K562 (cell line): Measurements from ENCODE around the gene ATP5PO. TPM values are rescaled to one million over a fixed set of nuclear protein-coding genes. Genes with fewer than 3 reads are reported as not detected.

Source experiments
- MAFG ChIP-seq: fragments of 450-650 bp; conservative IDR thresholded peaks from 2 replicates; pipeline ENCODE4 v1.6.1; 2016; ENCODE audit warnings: missing genetic modification characterization, missing compliant biosample characterization
- ZNF274 ChIP-seq: IDR thresholded peaks from 2 replicates; pipeline ENCODE4 v1.6.1; 2011; ENCODE audit warnings: low read depth, mild to moderate bottlenecking, low read length, moderate library complexity, borderline replicate concordance
- ZNF316 ChIP-seq: fragments of 450-650 bp; IDR thresholded peaks from 2 replicates; pipeline ENCODE4 v1.6.1; 2016
- polyA plus RNA-seq, 8 experiments: library from polyadenylated mRNA; depleted of rRNA in 4 of 8; stranded (reverse) in 5 of 8; unstranded in 3 of 8; fragments of >200 nt; fragmentation: Nextera tagmentation in 2 of 8; fragmentation: Illumina TruSeq in 1 of 8; extraction: Ambion mirVana in 2 of 8; extraction: Trizol in 1 of 8; gene quantifications; 2 replicates each; pipeline versions ENCODE4 v1.2.1 to v1.2.3, GENCODE V29; 2011 to 2014; ENCODE audit warnings: inconsistent platforms in 1 of 8, missing spikeins in 1 of 8
- total RNA-seq, 7 experiments: library from RNA; depleted of rRNA in 6 of 7; stranded (reverse); fragments of >200 nt in 6 of 7; fragmentation: Illumina TruSeq in 2 of 7; extraction: Trizol in 2 of 7; gene quantifications; 2 replicates each; pipeline versions ENCODE4 v1.2.1 to v1.2.3, GENCODE V29; 2011 to 2021; ENCODE audit warnings: low replicate concordance in 1 of 7
- TF ChIP-seq, protein P1 (sequence below): sonication (generic); formaldehyde crosslinking; IDR thresholded peaks from 2 replicates; pipeline ENCODE4 v1.8.0; 2023; ENCODE audit warnings: missing genetic modification reagents, mild to moderate bottlenecking, borderline replicate concordance
- TF ChIP-seq, protein P2 (sequence below): sonication (generic); formaldehyde crosslinking; IDR thresholded peaks from 2 replicates; pipeline ENCODE4 v1.8.0; 2023; ENCODE audit warnings: mild to moderate bottlenecking, missing genetic modification reagents
- TF ChIP-seq, protein P3 (sequence below): fragments of 250-450 bp; sonication (Bioruptor Pico); IDR thresholded peaks from 2 replicates; pipeline ENCODE4 v1.8.0; 2022; ENCODE audit warnings: inconsistent platforms

ATP5PO gene
- total and polyA plus RNA-seq, 9 of the 15 experiments (the other 6 are each of a cell fraction or from before 2014, with no cell fraction given) = 367 to 2,722 (median 808) TPM

DNA sequence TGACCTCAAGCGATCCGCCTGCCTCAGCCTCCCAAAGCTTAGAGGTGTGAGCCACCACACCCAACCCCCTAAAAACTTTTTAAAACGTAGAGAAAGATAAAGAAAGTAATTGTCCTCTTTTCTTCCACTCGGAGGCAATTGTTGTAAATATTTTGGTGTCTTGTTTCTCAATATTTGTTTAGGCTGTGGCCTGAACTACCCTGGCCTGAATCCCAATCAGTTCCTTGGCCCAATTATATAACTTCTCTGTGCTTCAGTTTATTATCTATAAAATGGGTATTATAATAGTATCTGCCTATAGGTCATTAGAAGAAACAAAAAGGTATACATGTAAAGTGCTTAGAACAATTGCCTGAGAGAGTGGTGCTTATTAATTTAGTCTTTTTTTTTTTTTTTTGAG is 1.8 kb upstream of the ATP5PO start (continued):
- TF ChIP-seq, protein P1, sequence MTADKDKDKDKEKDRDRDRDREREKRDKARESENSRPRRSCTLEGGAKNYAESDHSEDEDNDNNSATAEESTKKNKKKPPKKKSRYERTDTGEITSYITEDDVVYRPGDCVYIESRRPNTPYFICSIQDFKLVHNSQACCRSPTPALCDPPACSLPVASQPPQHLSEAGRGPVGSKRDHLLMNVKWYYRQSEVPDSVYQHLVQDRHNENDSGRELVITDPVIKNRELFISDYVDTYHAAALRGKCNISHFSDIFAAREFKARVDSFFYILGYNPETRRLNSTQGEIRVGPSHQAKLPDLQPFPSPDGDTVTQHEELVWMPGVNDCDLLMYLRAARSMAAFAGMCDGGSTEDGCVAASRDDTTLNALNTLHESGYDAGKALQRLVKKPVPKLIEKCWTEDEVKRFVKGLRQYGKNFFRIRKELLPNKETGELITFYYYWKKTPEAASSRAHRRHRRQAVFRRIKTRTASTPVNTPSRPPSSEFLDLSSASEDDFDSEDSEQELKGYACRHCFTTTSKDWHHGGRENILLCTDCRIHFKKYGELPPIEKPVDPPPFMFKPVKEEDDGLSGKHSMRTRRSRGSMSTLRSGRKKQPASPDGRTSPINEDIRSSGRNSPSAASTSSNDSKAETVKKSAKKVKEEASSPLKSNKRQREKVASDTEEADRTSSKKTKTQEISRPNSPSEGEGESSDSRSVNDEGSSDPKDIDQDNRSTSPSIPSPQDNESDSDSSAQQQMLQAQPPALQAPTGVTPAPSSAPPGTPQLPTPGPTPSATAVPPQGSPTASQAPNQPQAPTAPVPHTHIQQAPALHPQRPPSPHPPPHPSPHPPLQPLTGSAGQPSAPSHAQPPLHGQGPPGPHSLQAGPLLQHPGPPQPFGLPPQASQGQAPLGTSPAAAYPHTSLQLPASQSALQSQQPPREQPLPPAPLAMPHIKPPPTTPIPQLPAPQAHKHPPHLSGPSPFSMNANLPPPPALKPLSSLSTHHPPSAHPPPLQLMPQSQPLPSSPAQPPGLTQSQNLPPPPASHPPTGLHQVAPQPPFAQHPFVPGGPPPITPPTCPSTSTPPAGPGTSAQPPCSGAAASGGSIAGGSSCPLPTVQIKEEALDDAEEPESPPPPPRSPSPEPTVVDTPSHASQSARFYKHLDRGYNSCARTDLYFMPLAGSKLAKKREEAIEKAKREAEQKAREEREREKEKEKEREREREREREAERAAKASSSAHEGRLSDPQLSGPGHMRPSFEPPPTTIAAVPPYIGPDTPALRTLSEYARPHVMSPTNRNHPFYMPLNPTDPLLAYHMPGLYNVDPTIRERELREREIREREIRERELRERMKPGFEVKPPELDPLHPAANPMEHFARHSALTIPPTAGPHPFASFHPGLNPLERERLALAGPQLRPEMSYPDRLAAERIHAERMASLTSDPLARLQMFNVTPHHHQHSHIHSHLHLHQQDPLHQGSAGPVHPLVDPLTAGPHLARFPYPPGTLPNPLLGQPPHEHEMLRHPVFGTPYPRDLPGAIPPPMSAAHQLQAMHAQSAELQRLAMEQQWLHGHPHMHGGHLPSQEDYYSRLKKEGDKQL = no peak
- TF ChIP-seq ZNF316 (no peak), ZNF274 (no peak), MAFG (no peak)
- TF ChIP-seq, protein P2, sequence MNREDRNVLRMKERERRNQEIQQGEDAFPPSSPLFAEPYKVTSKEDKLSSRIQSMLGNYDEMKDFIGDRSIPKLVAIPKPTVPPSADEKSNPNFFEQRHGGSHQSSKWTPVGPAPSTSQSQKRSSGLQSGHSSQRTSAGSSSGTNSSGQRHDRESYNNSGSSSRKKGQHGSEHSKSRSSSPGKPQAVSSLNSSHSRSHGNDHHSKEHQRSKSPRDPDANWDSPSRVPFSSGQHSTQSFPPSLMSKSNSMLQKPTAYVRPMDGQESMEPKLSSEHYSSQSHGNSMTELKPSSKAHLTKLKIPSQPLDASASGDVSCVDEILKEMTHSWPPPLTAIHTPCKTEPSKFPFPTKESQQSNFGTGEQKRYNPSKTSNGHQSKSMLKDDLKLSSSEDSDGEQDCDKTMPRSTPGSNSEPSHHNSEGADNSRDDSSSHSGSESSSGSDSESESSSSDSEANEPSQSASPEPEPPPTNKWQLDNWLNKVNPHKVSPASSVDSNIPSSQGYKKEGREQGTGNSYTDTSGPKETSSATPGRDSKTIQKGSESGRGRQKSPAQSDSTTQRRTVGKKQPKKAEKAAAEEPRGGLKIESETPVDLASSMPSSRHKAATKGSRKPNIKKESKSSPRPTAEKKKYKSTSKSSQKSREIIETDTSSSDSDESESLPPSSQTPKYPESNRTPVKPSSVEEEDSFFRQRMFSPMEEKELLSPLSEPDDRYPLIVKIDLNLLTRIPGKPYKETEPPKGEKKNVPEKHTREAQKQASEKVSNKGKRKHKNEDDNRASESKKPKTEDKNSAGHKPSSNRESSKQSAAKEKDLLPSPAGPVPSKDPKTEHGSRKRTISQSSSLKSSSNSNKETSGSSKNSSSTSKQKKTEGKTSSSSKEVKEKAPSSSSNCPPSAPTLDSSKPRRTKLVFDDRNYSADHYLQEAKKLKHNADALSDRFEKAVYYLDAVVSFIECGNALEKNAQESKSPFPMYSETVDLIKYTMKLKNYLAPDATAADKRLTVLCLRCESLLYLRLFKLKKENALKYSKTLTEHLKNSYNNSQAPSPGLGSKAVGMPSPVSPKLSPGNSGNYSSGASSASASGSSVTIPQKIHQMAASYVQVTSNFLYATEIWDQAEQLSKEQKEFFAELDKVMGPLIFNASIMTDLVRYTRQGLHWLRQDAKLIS (CRISPR knock-in tag) = no peak
- TF ChIP-seq, protein P3, sequence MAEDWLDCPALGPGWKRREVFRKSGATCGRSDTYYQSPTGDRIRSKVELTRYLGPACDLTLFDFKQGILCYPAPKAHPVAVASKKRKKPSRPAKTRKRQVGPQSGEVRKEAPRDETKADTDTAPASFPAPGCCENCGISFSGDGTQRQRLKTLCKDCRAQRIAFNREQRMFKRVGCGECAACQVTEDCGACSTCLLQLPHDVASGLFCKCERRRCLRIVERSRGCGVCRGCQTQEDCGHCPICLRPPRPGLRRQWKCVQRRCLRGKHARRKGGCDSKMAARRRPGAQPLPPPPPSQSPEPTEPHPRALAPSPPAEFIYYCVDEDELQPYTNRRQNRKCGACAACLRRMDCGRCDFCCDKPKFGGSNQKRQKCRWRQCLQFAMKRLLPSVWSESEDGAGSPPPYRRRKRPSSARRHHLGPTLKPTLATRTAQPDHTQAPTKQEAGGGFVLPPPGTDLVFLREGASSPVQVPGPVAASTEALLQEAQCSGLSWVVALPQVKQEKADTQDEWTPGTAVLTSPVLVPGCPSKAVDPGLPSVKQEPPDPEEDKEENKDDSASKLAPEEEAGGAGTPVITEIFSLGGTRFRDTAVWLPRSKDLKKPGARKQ (CRISPR knock-in tag) = no peak
